Measurements from ENCODE around the gene TP63.
A peak's percentile ranks its signal among the peaks of the same experiment; 100 is the strongest.
"Not testable (repeated sequence)": the region's sequence is repeated elsewhere in the genome, so short reads cannot be mapped to it uniquely, and the experiment has no call there.

Gene TP63

GRCh38 chr3:189664311-189664710 is 33.1 kb downstream of the TP63 start:
- ChIA-PET CTCF (interaction anchor here (1.5 to 1.7 kb wide), 4 partner anchors 9 to 284 kb away, joined by 3 to 6 read pairs (median 4); no protein-coding TSS in a partner anchor), POLR2A (no interaction called here)

GRCh38 chr3:189672346-189672745 is 41.2 kb downstream of the TP63 start:
- DNase-seq (ENCODE audit: low read depth, low spot score); POLR2A ChIA-PET: not testable (repeated sequence)
- CTCF ChIA-PET: interaction anchor here (0.7 kb wide), 1 partner anchor 288 kb away, joined by 3 read pairs; no protein-coding TSS in a partner anchor

More at GRCh38 chr3:189664311-189664710, 33.1 kb downstream of the TP63 start:
- no peak for TF ChIP-seq CTCF (IDR thresholded peaks at IDR 0.05; ENCODE audit: insufficient read depth, low read length, missing control alignments)
- peak; percentile 85 for DNase-seq (ENCODE audit: low read depth, low spot score)
- no peak overlapping the region for H3K4me3 ChIP-seq (ENCODE audit: low read depth, low read length)

GRCh38 chr3:189673535-189673934 is 42.3 kb downstream of the TP63 start:
- CTCF ChIA-PET: no interaction called here
- H3K4me3 ChIP-seq (ENCODE audit: low read depth, low read length): no peak overlapping the region
- POLR2A ChIA-PET: no interaction called here
- TF ChIP-seq CTCF (IDR thresholded peaks at IDR 0.05; ENCODE audit: insufficient read depth, low read length, missing control alignments): no peak
- no peak for DNase-seq (ENCODE audit: low read depth, low spot score)

More at GRCh38 chr3:189672346-189672745, 41.2 kb downstream of the TP63 start:
- not testable (repeated sequence) for H3K4me3 ChIP-seq (ENCODE audit: low read depth, low read length)

GRCh38 chr3:189674249-189674913 is 43.2 kb downstream of the TP63 start:
- no peak overlapping the region for H3K4me3 ChIP-seq (ENCODE audit: low read depth, low read length)
- TF ChIP-seq CTCF (IDR thresholded peaks at IDR 0.05; ENCODE audit: insufficient read depth, low read length, missing control alignments): no peak
- DNase-seq (ENCODE audit: low read depth, low spot score): no peak
- POLR2A ChIA-PET: no interaction called here
- CTCF ChIA-PET: interaction anchor here (0.8 kb wide), 1 partner anchor 274 kb away, joined by 4 read pairs; no protein-coding TSS in a partner anchor

GRCh38 chr3:189677667-189678066 is 46.5 kb downstream of the TP63 start:
- H3K4me3 ChIP-seq (ENCODE audit: low read depth, low read length): no peak overlapping the region
- no peak for TF ChIP-seq CTCF (IDR thresholded peaks at IDR 0.05; ENCODE audit: insufficient read depth, low read length, missing control alignments)
- CTCF ChIA-PET: no interaction called here
- POLR2A ChIA-PET: no interaction called here
- DNase-seq (ENCODE audit: low read depth, low spot score): no peak

- no peak for TF ChIP-seq CTCF (IDR thresholded peaks at IDR 0.05; ENCODE audit: insufficient read depth, low read length, missing control alignments)
Observed at GRCh38 chr3:189680723-189681122, 49.5 kb downstream of the TP63 start.

More at GRCh38 chr3:189680723-189681122, 49.5 kb downstream of the TP63 start:
- no peak overlapping the region for H3K4me3 ChIP-seq (ENCODE audit: low read depth, low read length)
- ChIA-PET POLR2A (interaction anchor here (0.7 kb wide), 1 partner anchor 94 kb away, joined by 3 read pairs; no protein-coding TSS in a partner anchor), CTCF (no interaction called here)
- DNase-seq (ENCODE audit: low read depth, low spot score): no peak

All from AG04449 (cell line).